Liver (tissue), 9 donors: Measurements from ENCODE around the gene PPP4R1. TPM values are rescaled to one million over a fixed set of nuclear protein-coding genes. Genes with fewer than 3 reads are reported as not detected.

Source experiments
- DNase-seq: peaks from one replicate; pipeline ENCODE4 v3.0.0-alpha.2; 2017; ENCODE audit warnings: low spot score
- H3K27ac ChIP-seq, 2 donors: one replicate each; pipeline ENCODE4 v1.7.0; 2013; ENCODE audit warnings: inconsistent platforms in 2 of 2, low read length in 2 of 2, control low read depth in 1 of 2, low read depth in 1 of 2, mild to moderate bottlenecking in 1 of 2
- H3K27me3 ChIP-seq, 4 donors: one replicate each; pipeline versions ENCODE4 v1.6.1 to v1.7.0; 2013; ENCODE audit warnings: low read length in 3 of 4, inconsistent platforms in 1 of 4, mild to moderate bottlenecking in 1 of 4, moderate library complexity in 1 of 4; ENCODE audit not compliant: control insufficient read depth in 4 of 4, insufficient read depth in 4 of 4
- H3K36me3 ChIP-seq, 4 donors: one replicate each; pipeline versions ENCODE4 v1.6.1 to v1.7.0; 2013; ENCODE audit warnings: low read length in 3 of 4, mild to moderate bottlenecking in 3 of 4, low read depth in 1 of 4, moderate library complexity in 1 of 4; ENCODE audit not compliant: control insufficient read depth in 4 of 4, insufficient read depth in 3 of 4
- H3K4me1 ChIP-seq, 4 donors: one replicate each; pipeline versions ENCODE4 v1.6.1 to v1.7.0; 2013; ENCODE audit warnings: low read length in 3 of 4, mild to moderate bottlenecking in 3 of 4, moderate library complexity in 1 of 4; ENCODE audit not compliant: control insufficient read depth in 4 of 4, insufficient read depth in 4 of 4
- H3K4me3 ChIP-seq, 3 donors: one replicate each; pipeline versions ENCODE4 v1.6.1 to v1.7.0; 2013; ENCODE audit warnings: low read length in 3 of 3, control low read depth in 1 of 3, low read depth in 1 of 3, mild to moderate bottlenecking in 1 of 3
- H3K9ac ChIP-seq, 2 donors: one replicate each; pipeline ENCODE4 v1.7.0; 2013; ENCODE audit warnings: low read length in 2 of 2, mild to moderate bottlenecking in 2 of 2, moderate library complexity in 2 of 2, control low read depth in 1 of 2, low read depth in 1 of 2
- H3K9me3 ChIP-seq, 4 donors: one replicate each; pipeline versions ENCODE4 v1.6.1 to v1.7.0; 2013; ENCODE audit warnings: low read length in 3 of 4; ENCODE audit not compliant: control insufficient read depth in 4 of 4
- CTCF ChIP-seq: fragments of 150-350 bp; IDR thresholded peaks from 2 replicates; pipeline ENCODE4 v1.5.1; 2017; ENCODE audit warnings: improper control_type of control experiment, low read depth, low read length; ENCODE audit not compliant: missing input control
- EGR1 ChIP-seq, 2 donors: IDR thresholded peaks; 2 replicates each; pipeline ENCODE4 v1.6.1; 2016 to 2018; ENCODE audit warnings: antibody characterized with exemption in 2 of 2, low read depth in 2 of 2
- FOXA1 ChIP-seq: IDR thresholded peaks from 2 replicates; pipeline ENCODE4 v1.6.1; 2016; ENCODE audit warnings: antibody characterized with exemption
- FOXA2 ChIP-seq: IDR thresholded peaks from 2 replicates; pipeline ENCODE4 v1.6.1; 2016; ENCODE audit warnings: antibody characterized with exemption
- GABPA ChIP-seq, 2 donors: IDR thresholded peaks in 1 of 2; conservative IDR thresholded peaks in 1 of 2; 2 replicates each; pipeline ENCODE4 v1.6.1; 2016; ENCODE audit warnings: antibody characterized with exemption in 2 of 2, mild to moderate bottlenecking in 1 of 2, moderate library complexity in 1 of 2
- HNF4A ChIP-seq, 2 donors: conservative IDR thresholded peaks; 2 replicates each; pipeline ENCODE4 v1.6.1; 2016; ENCODE audit warnings: antibody characterized with exemption in 2 of 2, mild to moderate bottlenecking in 2 of 2
- HNF4G ChIP-seq: IDR thresholded peaks from 2 replicates; pipeline ENCODE4 v1.6.1; 2016; ENCODE audit warnings: antibody characterized with exemption
- JUND ChIP-seq, 2 donors: IDR thresholded peaks; 2 replicates each; pipeline ENCODE4 v1.6.1; 2016; ENCODE audit warnings: antibody characterized with exemption in 2 of 2
- MAX ChIP-seq: IDR thresholded peaks from 2 replicates; pipeline ENCODE4 v1.6.1; 2016; ENCODE audit warnings: antibody characterized with exemption
- NR2F2 ChIP-seq: IDR thresholded peaks from 2 replicates; pipeline ENCODE4 v1.6.1; 2016; ENCODE audit warnings: antibody characterized with exemption
- RAD21 ChIP-seq, 2 donors: IDR thresholded peaks; 2 replicates each; pipeline ENCODE4 v1.6.1; 2016; ENCODE audit warnings: antibody characterized with exemption in 2 of 2, mild to moderate bottlenecking in 2 of 2
- REST ChIP-seq: IDR thresholded peaks from 2 replicates; pipeline ENCODE4 v1.6.1; 2016; ENCODE audit warnings: antibody characterized with exemption, mild to moderate bottlenecking
- RXRA ChIP-seq, 2 donors: IDR thresholded peaks; 2 replicates each; pipeline ENCODE4 v1.6.1; 2017 to 2018; ENCODE audit warnings: antibody characterized with exemption in 2 of 2, mild to moderate bottlenecking in 1 of 2
- SP1 ChIP-seq: IDR thresholded peaks from 2 replicates; pipeline ENCODE4 v1.6.1; 2018; ENCODE audit warnings: antibody characterized with exemption, mild to moderate bottlenecking
- TAF1 ChIP-seq: conservative IDR thresholded peaks from 2 replicates; pipeline ENCODE4 v1.6.1; 2016; ENCODE audit warnings: antibody characterized with exemption, mild to moderate bottlenecking
- YY1 ChIP-seq: IDR thresholded peaks from 2 replicates; pipeline ENCODE4 v1.6.1; 2016; ENCODE audit warnings: antibody characterized with exemption, mild to moderate bottlenecking
- WGBS: extraction: QIAGEN DNeasy Blood & Tissue Kit; methylation state at CpG from one replicate; pipeline ENCODE4 v1.1.7; 2013; 5-methylcytosine and 5-hydroxymethylcytosine counted together
- polyA plus RNA-seq, 2 donors: library from polyadenylated mRNA; stranded (reverse) in 1 of 2; unstranded in 1 of 2; fragments of 200-250 nt in 1 of 2; fragments of >200 nt in 1 of 2; fragmentation: Nextera tagmentation in 1 of 2; extraction: Ambion mirVana in 1 of 2; gene quantifications; one replicate each; pipeline versions ENCODE4 v1.2.1 to v1.2.3, GENCODE V29; 2013 to 2015
- total RNA-seq, 2 donors: library from RNA; depleted of rRNA; stranded (reverse); fragments of >200 nt; gene quantifications; one replicate each; pipeline ENCODE4 v1.2.3, GENCODE V29; 2014
- TF ChIP-seq, protein P1 (sequence below): IDR thresholded peaks from 2 replicates; pipeline ENCODE4 v1.6.1; 2016; ENCODE audit warnings: antibody characterized with exemption
- TF ChIP-seq, protein P2 (sequence below): IDR thresholded peaks from 2 replicates; pipeline ENCODE4 v1.6.1; 2016; ENCODE audit warnings: antibody characterized with exemption
- donor health status: healthy.
- donor health status: healthy.
- donor health status: healthy.
- donor health status: healthy.
- donor health status: healthy.

Gene PPP4R1
- total and polyA plus RNA-seq, 4 donors, result 11.7 to 50.8 (median 22.8) TPM

- H3K9ac ChIP-seq, result no peak overlapping the region
- no peaks in the 10 kb centered on the region for H3K36me3 ChIP-seq
- H3K4me3 ChIP-seq, result no peak overlapping the region
- WGBS, result 19% methylated on average over 1 of the region's 1 CpG
- H3K4me1 ChIP-seq, result peaks cover 10 to 34% (median 21%) of the 10 kb centered on the region in 4 donors
- no peak overlapping the region for H3K27ac ChIP-seq
- TF ChIP-seq NR2F2, result no peak
- TF ChIP-seq HNF4G, result no peak
- no peak for TF ChIP-seq TAF1
- TF ChIP-seq, protein P1, sequence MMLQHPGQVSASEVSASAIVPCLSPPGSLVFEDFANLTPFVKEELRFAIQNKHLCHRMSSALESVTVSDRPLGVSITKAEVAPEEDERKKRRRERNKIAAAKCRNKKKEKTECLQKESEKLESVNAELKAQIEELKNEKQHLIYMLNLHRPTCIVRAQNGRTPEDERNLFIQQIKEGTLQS, result no peak
- peak; percentile 48 to 54 for TF ChIP-seq RXRA (IDR thresholded peaks at IDR 0.05)
- TF ChIP-seq JUND (IDR thresholded peaks at IDR 0.05), result peak in 1 of 2 donors; percentile 16
- TF ChIP-seq MAX, result no peak
- TF ChIP-seq SP1, result peak; percentile 56
- peak in 1 of 2 donors; percentile 18 for TF ChIP-seq RAD21 (IDR thresholded peaks at IDR 0.05)
- TF ChIP-seq FOXA2, result peak; percentile 63
- TF ChIP-seq EGR1 (IDR thresholded peaks at IDR 0.05; ENCODE audit: low read depth in 2 of 2), result no peak
- TF ChIP-seq HNF4A (conservative IDR thresholded peaks at IDR 0.05), result peak; percentile 65 to 75
- TF ChIP-seq FOXA1, result no peak
- TF ChIP-seq, protein P2, sequence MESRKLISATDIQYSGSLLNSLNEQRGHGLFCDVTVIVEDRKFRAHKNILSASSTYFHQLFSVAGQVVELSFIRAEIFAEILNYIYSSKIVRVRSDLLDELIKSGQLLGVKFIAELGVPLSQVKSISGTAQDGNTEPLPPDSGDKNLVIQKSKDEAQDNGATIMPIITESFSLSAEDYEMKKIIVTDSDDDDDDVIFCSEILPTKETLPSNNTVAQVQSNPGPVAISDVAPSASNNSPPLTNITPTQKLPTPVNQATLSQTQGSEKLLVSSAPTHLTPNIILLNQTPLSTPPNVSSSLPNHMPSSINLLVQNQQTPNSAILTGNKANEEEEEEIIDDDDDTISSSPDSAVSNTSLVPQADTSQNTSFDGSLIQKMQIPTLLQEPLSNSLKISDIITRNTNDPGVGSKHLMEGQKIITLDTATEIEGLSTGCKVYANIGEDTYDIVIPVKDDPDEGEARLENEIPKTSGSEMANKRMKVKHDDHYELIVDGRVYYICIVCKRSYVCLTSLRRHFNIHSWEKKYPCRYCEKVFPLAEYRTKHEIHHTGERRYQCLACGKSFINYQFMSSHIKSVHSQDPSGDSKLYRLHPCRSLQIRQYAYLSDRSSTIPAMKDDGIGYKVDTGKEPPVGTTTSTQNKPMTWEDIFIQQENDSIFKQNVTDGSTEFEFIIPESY, result no peak
- TF ChIP-seq REST, result peak; percentile 33
- TF ChIP-seq YY1, result no peak
- peak in 1 of 2 donors; percentile 40 for TF ChIP-seq GABPA (IDR thresholded peaks at IDR 0.05 in 1 of 2, conservative IDR thresholded peaks at IDR 0.05 in 1 of 2)
- no peak for TF ChIP-seq CTCF
- no peaks in the 10 kb centered on the region for H3K9me3 ChIP-seq
- no peaks in the 10 kb centered on the region for H3K27me3 ChIP-seq
- DNase-seq, result no peak
Observed at GRCh38 chr18:9608728-9609127, 5.6 kb downstream of the PPP4R1 start.
